Anterior cingulate cortex (tissue), 58 donors: ENCODE data around the gene GAMT.

Experiments
- DNase-seq, 58 donors: peaks; one replicate each; lab custom pipeline; 2025; lab: John Stamatoyannopoulos, UW

Gene GAMT

GRCh38 chr19:1355568-1356507 lies 45.5 kb downstream of the GAMT start:
- peak in 48 of 58 donors; percentile 14 to 80 (median 45) for DNase-seq

DNA sequence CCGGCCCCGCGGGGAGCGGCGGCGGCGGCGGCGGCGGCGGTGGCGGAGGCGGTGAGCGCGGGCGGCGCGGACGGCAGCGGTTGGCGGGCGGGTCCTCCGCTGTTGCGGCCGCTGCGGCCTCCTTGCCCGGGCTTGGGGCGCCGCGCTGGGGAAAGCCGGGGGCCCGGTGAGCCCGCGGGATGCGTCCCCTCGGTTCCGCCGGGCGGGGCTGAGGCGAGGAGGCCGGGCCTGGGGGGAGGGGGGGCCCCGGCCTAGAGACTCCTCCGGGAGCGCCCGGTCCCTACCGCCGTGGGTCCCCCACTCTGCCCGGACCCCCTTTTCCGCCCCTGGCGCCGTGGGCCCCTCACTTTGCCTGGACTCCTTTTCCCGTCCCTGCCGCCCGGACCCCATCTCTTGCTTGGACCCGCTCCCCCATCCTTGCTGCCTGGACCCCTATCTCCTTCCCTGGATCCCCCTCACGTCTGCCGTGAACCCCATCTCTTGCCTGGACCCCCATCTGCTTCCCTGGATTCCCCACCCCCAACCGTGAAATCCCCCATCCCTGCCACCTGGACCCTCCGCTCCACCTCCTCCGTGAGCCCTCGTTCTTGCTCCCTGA lies 46.3 kb downstream of the GAMT start:
- DNase-seq: peak in 9 of 58 donors; percentile 24 to 67 (median 61)

DNA sequence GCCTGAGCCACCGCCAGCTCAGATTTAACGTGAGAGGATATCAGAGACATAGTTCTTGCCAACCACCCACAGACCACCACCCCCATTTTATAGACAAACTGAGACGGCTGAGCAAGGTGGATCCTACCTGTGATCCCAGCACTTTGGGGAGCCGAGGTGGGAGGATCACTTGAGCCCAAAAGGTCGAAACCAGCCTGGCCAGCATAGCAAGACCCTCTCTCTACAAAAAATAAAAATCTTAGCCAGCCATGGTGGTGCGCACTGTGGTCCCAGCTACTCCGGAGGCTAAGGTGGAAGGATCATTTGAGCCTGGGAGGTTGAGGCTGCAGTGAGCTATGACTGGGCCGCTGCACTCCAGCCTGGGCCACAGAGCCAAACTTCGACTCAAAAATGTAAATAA lies 48.2 kb downstream of the GAMT start:
- DNase-seq: no peak

DNA sequence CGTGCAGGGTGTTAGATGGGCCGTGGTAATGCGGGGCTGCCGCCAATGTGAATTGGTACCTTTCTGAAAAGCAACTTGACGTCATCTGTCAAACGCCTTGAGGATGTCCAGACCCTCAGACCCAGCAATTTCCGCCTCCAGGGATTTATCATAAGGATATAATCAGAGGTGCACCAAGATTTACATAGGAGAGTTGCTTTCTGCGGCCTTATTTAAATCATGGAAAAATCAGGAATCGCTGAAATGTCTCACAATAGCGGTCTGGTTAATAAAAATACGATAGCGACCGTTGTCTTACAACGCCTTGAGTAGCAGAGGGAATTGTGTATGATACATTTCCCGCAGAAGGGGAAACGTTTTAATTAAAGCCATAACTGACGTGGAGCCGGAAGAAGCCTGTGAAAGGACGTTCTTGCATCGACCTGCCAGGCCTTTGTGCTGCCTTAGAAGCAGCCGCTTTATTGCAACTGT lies 49.9 kb downstream of the GAMT start:
- DNase-seq: no peak

DNA sequence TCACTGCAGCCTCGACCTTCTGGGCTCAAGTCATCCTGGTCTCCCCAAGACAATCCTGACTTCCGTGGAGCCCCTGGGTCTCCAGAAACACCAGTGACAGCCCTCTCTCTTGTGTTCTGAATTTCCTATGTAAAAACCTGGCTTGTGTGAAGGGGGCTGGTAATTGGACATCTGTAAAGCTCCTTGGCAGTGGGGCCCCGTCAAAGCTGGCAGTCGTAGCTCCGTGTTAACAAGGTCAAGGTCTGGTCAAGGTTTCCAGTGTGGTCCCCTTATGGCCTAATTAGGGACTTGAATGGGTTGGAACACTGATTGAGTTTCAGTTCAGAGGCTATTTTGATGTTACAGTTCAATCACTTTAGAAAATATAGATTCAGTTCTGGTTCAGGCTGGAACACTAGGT lies 50.5 kb downstream of the GAMT start:
- no peak for DNase-seq

- DNase-seq: no peak
Measured at GRCh38 chr19:1349211-1349610, 52.1 kb downstream of the GAMT start.
